Activated CD8-positive, alpha-beta memory T cell treated with anti-CD3 and anti-CD28 coated beads, Interleukin-2, amount 50 U/mL, for 4 hours (primary cell): ENCODE measurements around the gene TMC4.

Source experiments
- DNase-seq: peaks from one replicate; pipeline ENCODE4 v3.0.0-alpha.2; 2020

The TMC4 gene

GRCh38 chr19:54152878-54153524, 20.0 kb downstream of the TMC4 start:
- DNase-seq = no peak

- no peak for DNase-seq
Observed at GRCh38 chr19:54152267-54152666, 20.7 kb downstream of the TMC4 start.

GRCh38 chr19:54151362-54152035, 21.5 kb downstream of the TMC4 start:
- DNase-seq = no peak

DNA sequence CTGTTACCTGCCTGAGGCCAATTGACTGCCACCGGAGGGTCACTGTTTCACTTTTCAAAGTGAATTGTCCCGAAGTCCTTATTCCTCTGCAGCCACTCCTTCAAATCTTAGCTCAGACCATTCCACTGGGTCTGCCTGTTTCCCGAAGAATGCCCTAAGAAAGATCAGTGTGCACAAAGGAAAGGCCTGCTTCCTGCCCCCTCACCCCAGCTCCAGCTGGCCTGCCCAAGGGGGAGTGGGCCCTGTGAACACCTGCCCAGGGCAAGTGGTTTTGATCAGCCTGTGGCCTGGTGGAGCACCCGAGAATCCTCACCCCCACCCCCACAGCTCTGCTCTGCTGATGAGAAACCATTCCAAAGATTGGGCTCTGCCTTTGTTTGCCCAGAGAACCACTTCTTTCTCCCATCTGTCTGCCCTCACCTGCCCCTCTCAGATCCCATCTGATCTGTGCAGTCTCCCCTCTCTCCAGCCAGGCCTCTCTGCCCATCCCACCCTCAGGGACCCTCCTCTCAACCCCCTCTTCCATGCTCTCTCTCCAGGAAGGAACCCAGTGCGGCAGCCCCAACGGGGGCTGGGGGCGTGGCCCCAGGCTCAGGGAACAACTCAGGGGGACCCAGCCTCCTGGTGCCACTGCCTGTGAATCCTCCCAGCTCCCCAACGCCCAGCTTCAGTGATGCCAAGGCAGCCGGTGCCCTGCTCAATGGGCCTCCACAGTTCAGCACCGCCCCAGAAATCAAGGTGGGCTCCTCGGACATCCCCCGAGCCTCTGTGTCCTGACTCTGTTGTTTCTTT, 23.7 kb downstream of the TMC4 start:
- DNase-seq = no peak

DNA sequence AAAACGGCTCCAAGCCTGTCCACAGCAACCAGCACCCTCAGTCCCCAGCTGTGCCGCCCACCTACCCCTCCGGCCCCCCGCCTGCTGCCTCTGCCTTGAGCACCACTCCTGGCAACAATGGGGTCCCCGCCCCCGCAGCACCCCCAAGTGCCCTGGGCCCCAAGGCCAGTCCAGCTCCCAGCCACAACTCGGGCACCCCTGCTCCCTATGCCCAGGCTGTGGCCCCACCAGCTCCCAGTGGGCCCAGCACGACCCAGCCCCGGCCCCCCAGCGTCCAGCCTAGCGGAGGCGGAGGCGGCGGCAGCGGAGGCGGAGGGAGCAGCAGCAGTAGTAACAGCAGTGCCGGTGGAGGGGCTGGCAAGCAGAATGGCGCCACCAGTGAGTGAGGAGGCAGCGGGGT, 24.8 kb downstream of the TMC4 start:
- DNase-seq = no peak

- no peak for DNase-seq
Observed at GRCh38 chr19:54147676-54148075, 25.3 kb downstream of the TMC4 start.

DNA sequence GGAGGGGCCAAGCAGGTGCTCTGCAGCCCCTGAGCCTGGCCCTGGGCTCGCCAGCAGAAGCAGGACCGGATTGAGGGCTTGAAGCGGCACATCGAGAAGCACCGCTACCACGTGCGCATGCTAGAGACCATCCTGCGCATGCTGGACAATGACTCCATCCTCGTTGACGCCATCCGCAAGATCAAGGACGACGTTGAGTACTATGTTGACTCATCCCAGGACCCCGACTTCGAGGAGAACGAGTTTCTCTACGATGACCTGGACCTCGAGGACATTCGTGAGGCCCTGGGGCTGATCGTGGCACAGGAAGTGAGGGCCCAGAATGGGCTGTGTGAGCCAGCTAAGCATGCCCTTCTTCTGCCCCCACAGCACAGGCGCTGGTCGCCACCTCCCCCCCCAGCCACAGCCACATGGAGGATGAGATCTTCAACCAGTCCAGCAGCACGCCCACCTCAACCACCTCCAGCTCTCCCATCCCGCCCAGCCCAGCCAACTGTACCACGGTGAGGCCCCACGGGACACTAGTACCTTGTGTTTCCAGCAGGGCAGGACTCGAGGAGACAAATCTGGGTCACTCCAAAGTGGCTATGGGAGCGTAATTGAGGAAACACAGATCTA, 27.3 kb downstream of the TMC4 start:
- DNase-seq = no peak

GRCh38 chr19:54142166-54142780, 30.7 kb downstream of the TMC4 start:
- no peak for DNase-seq

DNA sequence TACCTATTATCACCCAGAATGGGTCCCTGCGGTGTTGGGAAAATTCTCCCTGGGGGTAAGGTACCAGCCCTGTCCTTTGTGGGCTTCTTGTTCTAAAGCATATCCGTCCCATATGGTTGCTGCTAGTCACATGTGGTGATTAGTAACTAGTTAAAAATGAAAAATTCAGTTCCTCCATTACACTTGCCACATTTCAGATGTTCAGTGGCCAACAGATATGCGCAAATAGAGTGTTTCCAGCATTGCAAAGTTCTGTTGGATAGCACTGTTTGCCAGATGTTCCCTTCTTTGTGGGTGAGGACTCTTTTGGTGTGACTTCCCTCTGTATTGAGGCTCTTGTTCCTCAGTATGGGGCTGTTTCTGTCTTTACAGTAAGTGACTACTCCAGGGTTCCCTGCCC, 31.6 kb downstream of the TMC4 start:
- DNase-seq = no peak

- no peak for DNase-seq
Observed at GRCh38 chr19:54138489-54139256, 34.3 kb downstream of the TMC4 start.

DNA sequence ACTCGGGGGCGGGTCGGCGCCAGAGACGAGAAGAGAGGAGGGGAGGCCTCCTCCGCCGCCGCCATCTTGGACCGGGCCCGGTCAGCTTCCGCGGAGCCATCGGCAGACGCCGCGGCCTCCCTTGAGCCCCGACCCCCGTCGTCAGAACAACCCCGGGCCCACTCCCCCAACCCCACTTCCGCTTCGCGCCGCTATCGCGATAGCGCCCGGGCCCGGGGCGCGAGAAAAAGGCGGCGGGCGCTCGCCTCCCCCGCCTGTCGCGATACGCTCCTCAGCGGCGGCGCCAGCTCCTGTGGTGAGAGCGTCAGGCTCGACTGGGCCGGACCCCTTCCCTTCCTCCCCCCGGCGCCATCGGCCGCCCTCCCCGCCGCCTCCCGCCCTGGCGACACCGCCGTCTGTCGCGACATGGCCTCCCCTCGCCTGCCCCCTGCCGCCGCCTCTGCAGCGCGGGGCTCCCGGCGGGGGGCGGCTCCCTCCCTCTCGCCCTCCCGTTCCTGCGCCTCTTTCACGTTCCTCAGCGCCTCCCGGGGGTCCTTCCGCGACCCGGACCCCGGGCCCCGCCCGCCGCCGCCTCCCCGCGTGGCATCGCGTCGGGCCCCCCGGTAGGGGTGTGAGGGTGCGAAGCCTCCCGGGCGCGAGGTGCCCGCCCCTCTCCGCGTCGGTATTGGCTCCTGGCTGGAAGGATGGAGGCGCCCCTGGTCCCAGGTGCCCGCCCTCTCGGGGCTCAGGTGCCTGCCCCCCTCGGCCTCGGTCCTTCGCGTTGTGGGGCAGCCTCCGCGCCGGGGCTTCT, 35.1 kb downstream of the TMC4 start, which contains the start of gene CNOT3:
TSS of gene CNOT3 (plus strand) at position 64 of the 790 bp plus-strand sequence. CDS start 5,217 bp downstream, outside the sequence.
- peak; percentile 41 for DNase-seq

DNA sequence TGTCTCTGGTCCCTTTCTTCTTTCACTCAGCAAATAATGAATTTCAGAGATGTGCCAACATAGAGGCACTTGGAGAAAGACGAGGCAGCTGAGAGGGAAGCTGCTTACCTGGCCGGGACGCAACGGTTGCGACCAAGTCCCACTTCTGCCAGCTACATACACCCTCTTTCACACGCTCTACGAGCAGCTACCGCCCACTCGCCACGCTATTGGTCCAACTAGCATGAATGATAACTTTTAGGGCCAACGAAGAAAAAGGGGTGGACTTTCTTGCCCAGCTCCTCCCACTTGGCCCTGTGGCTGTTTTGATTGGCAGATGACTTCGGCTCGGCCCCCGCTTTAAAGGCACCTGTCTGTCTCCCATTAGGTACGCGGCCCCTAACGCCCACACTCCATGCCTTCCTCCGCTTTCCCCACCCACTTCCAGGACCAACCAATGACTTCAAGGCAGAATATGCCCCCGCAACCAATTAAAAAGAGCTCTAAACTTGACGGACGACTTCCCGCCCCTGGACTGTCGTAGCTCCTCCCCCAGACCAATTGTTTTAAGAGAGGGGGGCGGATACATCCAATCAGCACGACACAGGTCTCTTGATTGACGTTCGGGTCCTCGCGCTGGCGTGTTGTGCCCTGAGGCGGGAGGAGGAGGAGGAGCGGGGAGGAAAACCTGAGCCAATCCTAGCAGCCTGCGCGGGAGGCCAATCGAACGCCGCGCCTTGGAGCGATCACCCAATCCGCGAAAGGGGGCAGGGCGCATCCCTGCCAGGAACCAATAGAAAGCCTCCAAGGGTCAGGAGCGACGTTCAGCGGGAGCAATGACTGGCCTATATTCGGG, 35.9 kb downstream of the TMC4 start:
- peak; percentile 97 for DNase-seq

DNA sequence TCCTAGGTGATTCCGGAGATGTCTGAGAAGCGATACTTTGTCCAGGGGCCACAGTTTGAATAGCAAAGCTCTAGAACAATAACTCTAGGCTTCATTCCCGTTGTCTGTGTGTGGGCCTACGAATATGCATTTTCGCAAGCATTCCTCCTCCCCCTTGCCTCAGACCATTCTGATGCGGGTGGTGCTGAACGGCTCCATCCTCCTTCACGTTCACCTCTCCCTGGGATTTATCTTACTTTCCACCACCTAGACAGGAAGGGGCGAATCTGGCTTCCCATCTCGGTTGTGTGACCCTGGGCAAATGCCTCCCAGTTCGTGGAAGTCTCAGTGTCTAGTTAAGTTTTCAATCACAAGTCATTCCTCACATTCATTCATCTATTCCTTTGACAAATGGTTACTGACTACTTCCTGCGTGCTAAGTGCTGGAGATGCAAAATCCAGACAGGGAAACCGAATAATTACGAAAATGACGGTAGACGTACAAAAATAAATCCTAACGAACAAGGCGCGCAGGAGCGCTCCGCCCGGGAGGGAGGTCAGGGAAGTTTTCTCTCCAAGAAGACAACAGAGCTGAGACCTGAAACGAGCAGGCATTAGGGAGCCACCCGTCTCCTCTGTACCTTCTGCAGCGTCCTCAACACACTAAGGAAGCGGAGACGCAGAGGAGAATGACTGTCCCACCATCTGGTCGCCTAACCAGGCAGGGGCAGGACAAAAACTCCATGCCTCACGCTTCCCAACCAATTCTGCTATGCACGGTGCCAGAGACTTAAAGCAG, 36.7 kb downstream of the TMC4 start:
- DNase-seq = no peak

- DNase-seq = no peak
Observed at GRCh38 chr19:54133957-54134590, 38.9 kb downstream of the TMC4 start.

- no peak for DNase-seq
Observed at GRCh38 chr19:54133312-54133956, 39.5 kb downstream of the TMC4 start.

DNA sequence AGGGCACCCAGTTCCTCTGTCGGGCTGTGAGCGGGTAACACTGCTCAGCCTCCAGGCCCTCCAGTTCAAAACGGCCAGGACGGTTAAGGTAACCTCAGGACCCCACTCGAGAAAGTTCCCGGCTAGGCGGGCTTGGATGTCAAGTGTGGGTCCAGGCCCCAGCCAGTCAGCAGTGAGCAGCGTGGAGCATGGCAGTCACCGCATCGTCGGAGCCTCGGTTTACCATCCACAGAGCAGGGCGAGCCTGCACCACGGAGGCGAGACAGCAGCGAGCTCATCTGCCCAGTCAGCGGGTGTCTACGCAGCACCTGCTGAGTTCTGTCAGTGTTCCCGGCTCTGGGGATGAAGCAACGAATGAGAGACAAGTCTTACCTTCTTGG, 43.4 kb downstream of the TMC4 start:
- no peak for DNase-seq

GRCh38 chr19:54128796-54129616, 44.0 kb downstream of the TMC4 start:
- DNase-seq = no peak

- DNase-seq = no peak
Observed at GRCh38 chr19:54128441-54128725, 44.6 kb downstream of the TMC4 start.
